ENCODE data around the gene PDZRN4.
"Not testable (repeated sequence)": the region's sequence is repeated elsewhere in the genome, so short reads cannot be mapped to it uniquely, and the experiment has no call there.

Gene PDZRN4

GRCh38 chr12:41213648-41214047 is 25.5 kb downstream of the PDZRN4 start:
- no peak for DNase-seq (ENCODE audit: low read depth in 2 of 2)

DNA sequence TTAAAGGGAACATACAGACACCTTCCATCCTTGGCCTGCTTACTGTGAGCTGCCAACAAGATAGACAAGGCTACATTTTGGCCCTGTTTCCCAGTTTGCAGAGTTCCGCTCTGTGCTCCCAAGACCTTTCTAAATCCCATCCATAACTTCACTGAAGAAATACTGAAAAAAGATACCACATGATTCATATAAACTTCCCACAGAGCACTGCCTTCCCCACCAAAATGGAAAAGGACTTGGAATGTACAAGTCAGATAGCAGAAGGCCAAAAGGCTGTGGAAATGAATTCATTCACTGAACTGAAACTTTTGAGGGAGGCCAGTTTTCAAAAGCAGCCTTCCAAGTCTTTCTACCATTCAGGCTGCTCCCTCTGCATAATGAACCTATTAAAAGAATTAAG is 29.6 kb downstream of the PDZRN4 start:
- no peak for DNase-seq (ENCODE audit: low read depth in 2 of 2)

GRCh38 chr12:41220931-41221330 is 32.8 kb downstream of the PDZRN4 start:
- DNase-seq (ENCODE audit: low read depth in 2 of 2) = no peak

DNA sequence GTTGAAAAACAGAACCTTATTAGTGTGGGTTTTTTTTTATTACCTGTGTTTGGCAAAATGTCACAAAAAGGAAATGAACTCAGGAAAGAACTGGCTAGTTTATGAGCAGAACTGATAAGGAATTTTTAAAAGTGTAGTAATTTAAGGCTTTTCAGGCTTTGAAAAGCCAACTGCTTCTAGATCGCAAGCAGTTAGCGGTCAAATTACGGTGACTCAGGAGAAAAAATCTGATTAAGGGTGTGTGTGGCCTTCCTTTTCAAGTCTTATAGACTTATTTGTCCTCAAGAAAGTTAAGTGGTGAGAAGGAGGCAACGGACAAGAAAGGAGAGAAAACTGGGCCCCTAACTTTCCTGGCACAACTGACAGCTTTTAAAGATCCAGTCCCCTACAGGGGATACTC is 33.4 kb downstream of the PDZRN4 start:
- no peak for DNase-seq (ENCODE audit: low read depth in 2 of 2)

GRCh38 chr12:41223600-41223999 is 35.5 kb downstream of the PDZRN4 start:
- DNase-seq (ENCODE audit: low read depth in 2 of 2) = no peak

- no peak for DNase-seq (ENCODE audit: low read depth in 2 of 2)
These were observed 35.9 kb downstream of the PDZRN4 start for GRCh38 chr12:41224066-41224465.

DNA sequence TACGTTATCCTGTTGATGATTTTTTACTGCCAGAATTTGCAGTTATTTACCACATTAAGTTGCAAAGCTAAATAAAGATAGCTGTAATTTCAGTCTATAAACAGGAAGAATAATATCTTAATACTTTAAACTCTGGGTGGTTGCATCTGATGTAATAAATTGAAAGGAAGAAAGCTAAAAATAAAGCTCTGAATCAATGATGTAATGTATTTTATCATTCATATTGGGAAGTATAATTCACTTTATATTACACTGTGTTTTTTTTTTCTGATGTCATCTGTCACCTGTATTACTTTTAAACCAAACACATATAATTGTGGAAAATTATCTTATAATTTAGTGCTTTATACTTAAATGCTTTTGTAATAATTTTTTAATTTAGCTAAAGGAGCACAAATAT is 37.1 kb downstream of the PDZRN4 start:
- DNase-seq (ENCODE audit: low read depth in 2 of 2) = no peak

- no peak for DNase-seq (ENCODE audit: low read depth in 2 of 2)
These were observed 40.1 kb downstream of the PDZRN4 start for GRCh38 chr12:41228066-41228820.

- no peak for DNase-seq (ENCODE audit: low read depth in 2 of 2)
These were observed 42.6 kb downstream of the PDZRN4 start for GRCh38 chr12:41230756-41231155.

DNA sequence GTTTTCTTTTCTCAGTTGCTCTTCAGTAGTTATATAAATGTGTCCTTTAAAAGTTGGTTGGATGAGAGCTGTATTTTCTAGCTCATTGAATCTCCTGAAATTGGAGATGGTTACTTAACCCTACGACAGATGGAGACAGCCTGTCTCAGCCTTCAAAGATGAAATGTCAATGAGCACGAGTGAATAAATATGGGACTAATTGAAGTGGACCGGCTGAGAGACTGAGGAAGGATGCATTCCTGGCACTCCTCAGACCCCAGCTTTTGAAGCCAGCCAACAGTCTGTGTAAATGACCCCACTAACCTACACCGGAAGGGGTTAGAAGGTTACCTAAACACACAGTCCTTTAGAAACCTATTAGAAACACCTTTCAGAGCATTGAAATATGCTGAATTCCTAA is 46.6 kb downstream of the PDZRN4 start:
- no peak for DNase-seq (ENCODE audit: low read depth in 2 of 2)

DNA sequence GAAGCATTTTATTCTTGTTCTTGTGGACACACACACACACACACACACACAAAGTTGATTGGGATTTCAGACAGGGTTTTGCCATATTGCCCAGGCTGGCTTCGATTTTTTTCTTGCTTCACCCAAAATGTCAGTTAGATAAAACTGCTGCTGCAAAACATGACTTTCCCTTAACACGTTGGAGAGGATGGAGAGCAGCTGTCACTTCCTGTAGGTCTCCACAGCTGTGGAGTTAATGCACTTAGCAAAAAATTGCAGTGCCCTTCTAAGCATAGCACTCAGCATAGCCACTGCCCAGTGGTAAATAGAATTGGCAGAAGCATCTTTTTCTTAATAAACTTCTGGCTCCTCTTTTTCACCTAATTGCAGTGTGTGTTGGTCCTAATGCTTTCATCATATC is 54.5 kb downstream of the PDZRN4 start:
- no peak for DNase-seq (ENCODE audit: low read depth in 2 of 2)

GRCh38 chr12:41248391-41248790 is 60.3 kb downstream of the PDZRN4 start:
- DNase-seq (ENCODE audit: low read depth in 2 of 2) = no peak

- no peak for DNase-seq (ENCODE audit: low read depth in 2 of 2)
These were observed 62.6 kb downstream of the PDZRN4 start for GRCh38 chr12:41250748-41251147.

- DNase-seq (ENCODE audit: low read depth in 2 of 2) = no peak
These were observed 66.1 kb downstream of the PDZRN4 start for GRCh38 chr12:41254004-41254914.

DNA sequence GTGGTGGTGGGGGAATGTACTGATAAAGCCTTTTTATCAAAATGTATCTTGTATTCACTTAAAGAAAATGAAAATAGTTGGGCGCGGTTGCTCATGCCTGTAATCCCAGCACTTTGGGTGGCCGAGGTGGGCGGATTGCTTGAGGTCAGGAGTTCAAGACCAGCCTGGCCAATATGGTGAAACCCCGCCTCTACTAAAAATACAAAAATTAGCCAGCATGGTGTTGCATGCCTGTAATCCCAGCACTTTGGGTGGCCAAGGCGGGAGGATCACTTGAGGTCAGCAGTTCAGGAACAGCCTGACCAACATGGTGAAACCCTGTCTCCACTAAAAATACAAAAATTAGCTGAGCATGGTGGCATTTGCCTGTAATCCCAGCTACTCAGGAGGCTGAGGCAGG is 75.1 kb downstream of the PDZRN4 start:
- not testable (repeated sequence) for DNase-seq (ENCODE audit: low read depth in 2 of 2)

DNA sequence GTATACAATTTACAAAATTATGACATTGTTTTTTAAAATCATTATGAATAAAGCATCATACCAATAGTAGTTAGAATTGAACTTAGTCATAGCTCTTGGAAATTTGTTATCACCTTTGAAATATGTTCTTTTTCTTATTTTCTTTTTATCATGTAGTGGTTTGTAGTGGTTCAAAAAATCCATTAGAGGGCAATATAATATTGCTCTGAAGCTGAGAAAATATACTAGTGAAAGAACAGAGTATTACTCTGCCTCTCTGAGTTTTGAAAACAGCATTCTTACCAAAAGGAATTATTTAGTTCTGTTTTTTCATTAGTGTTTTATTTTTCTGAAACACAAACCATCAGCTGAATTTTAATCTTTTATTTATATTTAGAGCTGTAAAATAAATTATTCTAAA is 76.2 kb downstream of the PDZRN4 start:
- DNase-seq (ENCODE audit: low read depth in 2 of 2) = no peak

- DNase-seq (ENCODE audit: low read depth in 2 of 2) = no peak
These were observed 80.9 kb downstream of the PDZRN4 start for GRCh38 chr12:41269056-41269455.

GRCh38 chr12:41271489-41271888 is 83.4 kb downstream of the PDZRN4 start:
- no peak for DNase-seq (ENCODE audit: low read depth in 2 of 2)

DNA sequence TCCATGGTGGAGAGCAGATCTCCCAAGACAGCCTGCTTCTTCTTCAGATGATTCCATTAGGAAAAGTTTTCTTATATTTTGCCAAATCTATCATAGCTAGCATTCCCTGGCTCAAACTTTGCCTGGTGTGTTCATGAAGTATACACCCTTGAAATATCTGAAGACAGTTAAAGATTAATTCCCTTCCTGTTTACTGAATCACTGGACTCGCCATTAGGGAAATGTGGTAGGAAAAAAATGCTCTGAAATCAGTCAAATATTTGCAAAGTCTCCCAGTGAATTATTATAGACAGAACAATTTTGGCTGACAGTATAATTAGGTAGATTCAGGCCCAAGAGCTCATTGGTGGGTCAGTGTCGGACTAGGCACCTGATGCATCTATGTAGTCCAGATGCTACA is 86.5 kb downstream of the PDZRN4 start:
- no peak for DNase-seq (ENCODE audit: low read depth in 2 of 2)

- DNase-seq (ENCODE audit: low read depth in 2 of 2) = no peak
These were observed 89.2 kb downstream of the PDZRN4 start for GRCh38 chr12:41277100-41277945.

GRCh38 chr12:41277946-41278267 is 89.8 kb downstream of the PDZRN4 start:
- DNase-seq (ENCODE audit: low read depth in 2 of 2) = no peak
